Astrocyte (in vitro differentiated cells and primary cell): ENCODE measurements around the gene CDKN2B-AS1. TPM values are rescaled to one million over a fixed set of nuclear protein-coding genes. Genes with fewer than 3 reads are reported as not detected.

Experiments used
- DNase-seq: peaks from one replicate; pipeline ENCODE4 v3.0.0-alpha.2; 2010; ENCODE audit warnings: low read depth
- FAIRE-seq: peaks from 2 replicates; lab custom pipeline; 2011; peaks lifted over from hg19 to GRCh38; lab: Jason Lieb, UNC
- H2AFZ ChIP-seq: 2 replicates; pipeline ENCODE4 v1.6.0; 2012; ENCODE audit warnings: low read depth, low read length, inconsistent platforms
- H3K27ac ChIP-seq: 2 replicates; pipeline ENCODE4 v1.5.1; 2011; ENCODE audit warnings: low read depth, low read length, inconsistent platforms
- H3K27me3 ChIP-seq: 2 replicates; pipeline ENCODE4 v1.6.0; 2011; ENCODE audit warnings: low read length, inconsistent platforms; ENCODE audit not compliant: insufficient read depth
- H3K36me3 ChIP-seq: 2 replicates; pipeline ENCODE4 v1.5.1; 2011; ENCODE audit warnings: low read length, inconsistent platforms; ENCODE audit not compliant: insufficient read depth
- H3K4me1 ChIP-seq: 2 replicates; pipeline ENCODE4 v1.5.1; 2011; ENCODE audit warnings: low read length, inconsistent platforms; ENCODE audit not compliant: insufficient read depth
- H3K4me2 ChIP-seq: 2 replicates; pipeline ENCODE4 v1.6.0; 2012; ENCODE audit warnings: low read length, inconsistent platforms
- H3K4me3 ChIP-seq: 2 replicates; pipeline ENCODE4 v1.5.1; 2011; ENCODE audit warnings: low read depth, mild to moderate bottlenecking, low read length, inconsistent platforms; ENCODE audit not compliant: insufficient read depth
- H3K79me2 ChIP-seq: 2 replicates; pipeline ENCODE4 v1.6.0; 2012; ENCODE audit warnings: mild to moderate bottlenecking, low read length, inconsistent platforms; ENCODE audit not compliant: insufficient read depth
- H3K9ac ChIP-seq: 2 replicates; pipeline ENCODE4 v1.6.0; 2012; ENCODE audit warnings: mild to moderate bottlenecking, low read length, inconsistent platforms
- H3K9me3 ChIP-seq: 2 replicates; pipeline ENCODE4 v1.5.1; 2012; ENCODE audit warnings: low read depth, mild to moderate bottlenecking, low read length, inconsistent platforms; ENCODE audit not compliant: insufficient read depth
- H4K20me1 ChIP-seq: 2 replicates; pipeline ENCODE4 v1.6.0; 2012; ENCODE audit warnings: low read length, inconsistent platforms; ENCODE audit not compliant: insufficient read depth
- H3K27ac Mint-ChIP-seq: one replicate; pipeline ENCODE4 v1.8.0; 2021; ENCODE audit warnings: mild to moderate bottlenecking, mixed read lengths; ENCODE audit not compliant: unreplicated experiment
- H3K27me3 Mint-ChIP-seq: one replicate; pipeline ENCODE4 v1.8.0; 2021; ENCODE audit warnings: low read depth, mixed read lengths; ENCODE audit not compliant: unreplicated experiment
- H3K36me3 Mint-ChIP-seq: one replicate; pipeline ENCODE4 v1.8.0; 2021; ENCODE audit warnings: low read depth, mixed read lengths; ENCODE audit not compliant: unreplicated experiment
- H3K4me1 Mint-ChIP-seq: one replicate; pipeline ENCODE4 v1.8.0; 2021; ENCODE audit warnings: low read depth, mixed read lengths; ENCODE audit not compliant: unreplicated experiment
- H3K4me3 Mint-ChIP-seq: one replicate; pipeline ENCODE4 v1.8.0; 2021; ENCODE audit warnings: mild to moderate bottlenecking, moderate library complexity, mixed read lengths; ENCODE audit not compliant: unreplicated experiment
- H3K9me3 Mint-ChIP-seq: one replicate; pipeline ENCODE4 v1.8.0; 2021; ENCODE audit warnings: mild to moderate bottlenecking, mixed read lengths; ENCODE audit not compliant: unreplicated experiment
- EZH2 ChIP-seq: IDR thresholded peaks from 2 replicates; pipeline ENCODE4 v1.6.1; 2012; ENCODE audit warnings: mild to moderate bottlenecking, low read length, inconsistent platforms; ENCODE audit not compliant: insufficient read depth
- total RNA-seq: library from RNA; stranded (reverse); gene quantifications from 2 replicates; pipeline ENCODE4 v1.2.1, GENCODE V29; 2021
- TF ChIP-seq, protein P1 (sequence below): IDR thresholded peaks from 2 replicates; pipeline ENCODE4 v1.5.1; 2011; ENCODE audit warnings: low read depth, mild to moderate bottlenecking, inconsistent platforms, low read length, moderate library complexity; ENCODE audit not compliant: insufficient read depth

CDKN2B-AS1 gene
- total RNA-seq, 1 donor from 2014 or later = 2.3 TPM

DNA sequence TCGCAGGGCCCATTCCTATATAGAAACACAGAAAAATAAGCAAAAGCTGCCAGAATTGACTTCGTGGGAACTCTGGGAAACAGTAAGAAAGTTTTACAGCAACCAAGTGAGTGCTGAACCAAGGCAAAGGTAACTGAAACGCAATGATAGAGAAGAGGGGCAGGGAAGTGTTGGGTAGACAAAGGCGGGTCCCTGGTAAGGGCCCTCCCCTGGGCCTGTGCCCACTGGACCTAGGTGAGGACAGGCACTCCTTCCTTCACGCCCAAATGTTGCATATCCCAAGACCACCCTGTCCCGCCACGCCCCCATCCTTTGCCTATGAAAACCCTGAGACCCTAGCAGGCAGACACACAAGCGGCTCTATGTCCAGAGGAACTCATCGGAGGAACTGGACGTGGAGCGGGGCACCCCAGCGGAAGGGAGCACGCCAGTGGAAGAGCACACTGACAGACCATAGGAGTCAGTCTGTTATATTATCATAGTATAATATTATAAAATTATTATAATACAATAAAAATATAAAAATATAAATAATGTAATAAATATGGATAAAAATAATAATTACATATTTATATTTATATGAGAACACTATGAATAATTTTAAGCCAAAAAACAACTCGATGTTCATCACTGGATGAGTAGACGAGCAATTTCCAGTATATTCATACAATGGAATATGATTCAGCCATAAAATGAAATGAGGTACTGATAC lies 28.3 kb upstream of the CDKN2B-AS1 start:
- H3K4me1 ChIP-seq = peaks cover 20% of the 10 kb centered on the region
- H3K9me3 ChIP-seq = peaks cover 8% of the 10 kb centered on the region
- H3K27ac ChIP-seq = no peak overlapping the region
- H3K9me3 Mint-ChIP-seq = peaks cover 42% of the 10 kb centered on the region
- H3K27me3 ChIP-seq = peaks cover 42% of the 10 kb centered on the region
- no peak overlapping the region for H2AFZ ChIP-seq
- no peak overlapping the region for H3K9ac ChIP-seq
- peak overlapping the region; percentile 91 for H3K4me2 ChIP-seq
- no peak for TF ChIP-seq EZH2
- TF ChIP-seq, protein P1, sequence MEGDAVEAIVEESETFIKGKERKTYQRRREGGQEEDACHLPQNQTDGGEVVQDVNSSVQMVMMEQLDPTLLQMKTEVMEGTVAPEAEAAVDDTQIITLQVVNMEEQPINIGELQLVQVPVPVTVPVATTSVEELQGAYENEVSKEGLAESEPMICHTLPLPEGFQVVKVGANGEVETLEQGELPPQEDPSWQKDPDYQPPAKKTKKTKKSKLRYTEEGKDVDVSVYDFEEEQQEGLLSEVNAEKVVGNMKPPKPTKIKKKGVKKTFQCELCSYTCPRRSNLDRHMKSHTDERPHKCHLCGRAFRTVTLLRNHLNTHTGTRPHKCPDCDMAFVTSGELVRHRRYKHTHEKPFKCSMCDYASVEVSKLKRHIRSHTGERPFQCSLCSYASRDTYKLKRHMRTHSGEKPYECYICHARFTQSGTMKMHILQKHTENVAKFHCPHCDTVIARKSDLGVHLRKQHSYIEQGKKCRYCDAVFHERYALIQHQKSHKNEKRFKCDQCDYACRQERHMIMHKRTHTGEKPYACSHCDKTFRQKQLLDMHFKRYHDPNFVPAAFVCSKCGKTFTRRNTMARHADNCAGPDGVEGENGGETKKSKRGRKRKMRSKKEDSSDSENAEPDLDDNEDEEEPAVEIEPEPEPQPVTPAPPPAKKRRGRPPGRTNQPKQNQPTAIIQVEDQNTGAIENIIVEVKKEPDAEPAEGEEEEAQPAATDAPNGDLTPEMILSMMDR = no peak
- H3K4me3 Mint-ChIP-seq = no peak overlapping the region
- peaks cover 11% of the 10 kb centered on the region for H3K36me3 ChIP-seq
- H3K4me3 ChIP-seq = no peak overlapping the region
- no peak overlapping the region for H3K27ac Mint-ChIP-seq
- H3K4me1 Mint-ChIP-seq = peaks cover 2% of the 10 kb centered on the region
- no peaks in the 10 kb centered on the region for H3K79me2 ChIP-seq
- H3K36me3 Mint-ChIP-seq = peaks cover 27% of the 10 kb centered on the region
- FAIRE-seq (no peak), DNase-seq (no peak)
- peaks cover 80% of the 10 kb centered on the region for H3K27me3 Mint-ChIP-seq
- peaks cover 30% of the 10 kb centered on the region for H4K20me1 ChIP-seq

DNA sequence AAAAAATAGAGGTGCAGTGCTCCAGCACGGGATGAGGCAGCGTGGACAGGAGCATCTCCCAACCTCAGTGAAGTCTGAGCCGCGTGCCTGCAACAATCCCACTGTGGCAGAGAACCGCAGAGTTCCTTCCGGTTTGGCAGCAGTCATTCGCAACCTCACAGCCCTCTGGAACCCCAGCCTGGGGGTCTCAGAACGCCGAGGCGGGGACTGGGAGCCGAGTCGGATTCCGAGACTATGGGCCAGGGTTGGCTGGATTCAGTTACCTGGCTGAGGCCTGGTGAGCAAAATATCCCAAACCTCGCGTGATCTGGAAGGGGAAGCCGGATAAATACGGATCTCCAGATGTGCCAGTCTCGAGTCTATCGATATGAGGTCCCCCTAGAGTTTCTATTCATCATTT lies 27.4 kb upstream of the CDKN2B-AS1 start:
- Histone ChIP-seq H3K4me3 (no peak overlapping the region), H3K4me2 (no peak overlapping the region), H3K4me1 (peaks cover 20% of the 10 kb centered on the region), H3K36me3 (peaks cover 11% of the 10 kb centered on the region), H3K79me2 (no peaks in the 10 kb centered on the region), H3K9me3 (peaks cover 8% of the 10 kb centered on the region), H3K27ac (no peak overlapping the region), H3K27me3 (peaks cover 45% of the 10 kb centered on the region), H2AFZ (no peak overlapping the region), H3K9ac (no peak overlapping the region), H4K20me1 (peaks cover 38% of the 10 kb centered on the region)
- H3K4me3 Mint-ChIP-seq = no peak overlapping the region
- TF ChIP-seq, protein P1 = no peak
- TF ChIP-seq EZH2 = no peak
- peaks cover 43% of the 10 kb centered on the region for H3K9me3 Mint-ChIP-seq
- peaks cover 29% of the 10 kb centered on the region for H3K36me3 Mint-ChIP-seq
- peaks cover 2% of the 10 kb centered on the region for H3K4me1 Mint-ChIP-seq
- no peak for FAIRE-seq
- no peak overlapping the region for H3K27ac Mint-ChIP-seq
- H3K27me3 Mint-ChIP-seq = peaks cover 84% of the 10 kb centered on the region
- DNase-seq = no peak

DNA sequence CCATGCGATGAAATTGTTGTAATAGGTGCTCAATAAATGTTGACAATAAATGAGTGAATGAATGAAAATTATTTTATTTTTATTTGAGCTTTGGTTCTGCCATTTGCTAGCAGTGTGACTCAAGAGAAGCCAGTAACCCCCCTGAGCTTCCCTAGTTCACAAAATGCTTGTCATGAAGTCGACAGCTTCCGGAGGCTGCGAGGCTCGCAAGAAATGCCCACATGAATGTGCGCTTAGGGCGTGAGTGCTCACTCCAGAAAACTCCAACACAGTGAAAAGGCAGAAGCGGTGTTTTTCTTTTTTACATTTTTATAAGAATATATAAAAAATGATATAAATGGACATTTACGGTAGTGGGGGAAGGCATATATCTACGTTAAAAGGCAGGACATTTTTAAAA lies 26.9 kb upstream of the CDKN2B-AS1 start:
- no peak overlapping the region for H3K4me3 Mint-ChIP-seq
- Histone ChIP-seq H3K79me2 (no peaks in the 10 kb centered on the region), H3K4me2 (no peak overlapping the region)

More for the DNA sequence above, 26.9 kb upstream of the CDKN2B-AS1 start:
- Histone ChIP-seq H3K4me1 (peaks cover 20% of the 10 kb centered on the region), H2AFZ (no peak overlapping the region), H3K36me3 (peaks cover 11% of the 10 kb centered on the region), H3K9ac (no peak overlapping the region), H3K4me3 (no peak overlapping the region), H3K27me3 (peaks cover 49% of the 10 kb centered on the region), H4K20me1 (peaks cover 44% of the 10 kb centered on the region), H3K27ac (no peak overlapping the region), H3K9me3 (peaks cover 8% of the 10 kb centered on the region)
- peaks cover 2% of the 10 kb centered on the region for H3K4me1 Mint-ChIP-seq
- H3K36me3 Mint-ChIP-seq = peaks cover 27% of the 10 kb centered on the region
- peaks cover 88% of the 10 kb centered on the region for H3K27me3 Mint-ChIP-seq
- H3K9me3 Mint-ChIP-seq = peaks cover 41% of the 10 kb centered on the region
- TF ChIP-seq, protein P1 = no peak
- no peak for TF ChIP-seq EZH2
- DNase-seq (no peak), FAIRE-seq (no peak)
- H3K27ac Mint-ChIP-seq = no peak overlapping the region
